ENCODE measurements around the gene SLC41A3.

DNA sequence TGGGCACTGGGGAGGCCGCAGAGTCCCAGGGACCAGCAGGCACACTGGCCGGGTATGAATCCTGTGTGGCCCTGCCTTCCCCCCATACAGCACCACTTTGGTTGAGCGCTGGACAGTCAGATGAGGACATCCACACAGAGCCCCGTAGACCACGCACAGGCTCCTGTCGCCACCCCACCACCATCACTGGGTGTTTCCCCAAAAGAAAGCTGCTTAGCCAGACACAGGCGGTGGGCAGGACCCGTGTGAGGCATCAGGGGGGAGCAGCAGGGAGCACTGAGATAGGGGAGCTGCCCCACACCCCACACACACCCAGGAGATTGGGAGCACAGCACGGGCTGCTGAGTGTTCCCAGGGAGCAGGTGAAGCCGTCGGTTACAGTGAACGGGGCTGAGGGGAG lies 42.4 kb upstream of the SLC41A3 start:
- TF ChIP-seq CTCF (conservative IDR thresholded peaks at IDR 0.05; ENCODE audit: low read depth, low read length), result no peak
- TF ChIP-seq RFX5 (IDR thresholded peaks at IDR 0.05; ENCODE audit: low read depth, low read length), result no peak
- no peak for TF ChIP-seq POLR2A (IDR thresholded peaks at IDR 0.05; ENCODE audit: low read depth, low read length)
- no peak for TF ChIP-seq CEBPB (IDR thresholded peaks at IDR 0.05; ENCODE audit: low read depth, low read length)
- no peak for TF ChIP-seq USF2 (IDR thresholded peaks at IDR 0.05; ENCODE audit: low read depth, low read length)
- TF ChIP-seq SMC3 (IDR thresholded peaks at IDR 0.05; ENCODE audit: low read depth, low read length), result no peak
- TF ChIP-seq MAZ (IDR thresholded peaks at IDR 0.05; ENCODE audit: borderline replicate concordance, low read depth, low read length), result no peak
- TF ChIP-seq RAD21 (IDR thresholded peaks at IDR 0.05; ENCODE audit: low read length), result no peak
- TF ChIP-seq BHLHE40 (IDR thresholded peaks at IDR 0.05; ENCODE audit: low read depth, low read length), result no peak

Data from IMR-90 (cell line).